CD4-positive, alpha-beta T cell treated with Interferon alpha-2 for 1 hour (primary cell): ENCODE measurements around the gene PODNL1.
"Not testable (repeated sequence)": the region's sequence is repeated elsewhere in the genome, so short reads cannot be mapped to it uniquely, and the experiment has no call there.

ENCODE experiments used
- DNase-seq, 2 donors: peaks; one replicate each; pipeline ENCODE4 v3.0.0-alpha.2; 2020 to 2022

Gene PODNL1

GRCh38 chr19:13923194-13923987 lies 14.8 kb downstream of the PODNL1 start:
- no peak for DNase-seq

- DNase-seq, result not testable (repeated sequence)
Observed at GRCh38 chr19:13922118-13922517, 16.1 kb downstream of the PODNL1 start.

- peak; percentile 20 to 46 for DNase-seq
Observed at GRCh38 chr19:13920940-13921747, 17.1 kb downstream of the PODNL1 start.

GRCh38 chr19:13920524-13920923 lies 17.7 kb downstream of the PODNL1 start:
- no peak for DNase-seq

GRCh38 chr19:13918726-13919411 lies 19.3 kb downstream of the PODNL1 start:
- no peak for DNase-seq

GRCh38 chr19:13917888-13918406 lies 20.3 kb downstream of the PODNL1 start:
- no peak for DNase-seq

GRCh38 chr19:13914777-13915176 lies 23.4 kb downstream of the PODNL1 start:
- no peak for DNase-seq

GRCh38 chr19:13913352-13913751 lies 24.9 kb downstream of the PODNL1 start:
- no peak for DNase-seq

- DNase-seq, result no peak
Observed at GRCh38 chr19:13909430-13909829, 28.8 kb downstream of the PODNL1 start.

GRCh38 chr19:13908674-13909073 lies 29.5 kb downstream of the PODNL1 start:
- DNase-seq, result no peak

GRCh38 chr19:13906910-13907309 lies 31.3 kb downstream of the PODNL1 start:
- DNase-seq, result no peak

- DNase-seq, result peak in 1 of 2 donors; percentile 45
Observed at GRCh38 chr19:13906521-13906904, 31.7 kb downstream of the PODNL1 start.

GRCh38 chr19:13905634-13906520 lies 32.3 kb downstream of the PODNL1 start, which contains the start of the genes BRME1 and CC2D1A:
BRME1 (minus strand) TSS chr19:13906117; CDS start chr19:13904892, 1,225 bp downstream.
CC2D1A (plus strand) TSS chr19:13906201; CDS start chr19:13906442, 241 bp downstream.
- peak; percentile 93 to 95 for DNase-seq

GRCh38 chr19:13902993-13903555 lies 35.1 kb downstream of the PODNL1 start:
- DNase-seq, result peak in 1 of 2 donors; percentile 60

- no peak for DNase-seq
Observed at GRCh38 chr19:13899912-13900584, 38.2 kb downstream of the PODNL1 start.

GRCh38 chr19:13899393-13899792 lies 38.8 kb downstream of the PODNL1 start:
- no peak for DNase-seq

GRCh38 chr19:13896227-13896626 lies 42.0 kb downstream of the PODNL1 start:
- DNase-seq, result no peak

GRCh38 chr19:13894552-13894951 lies 43.7 kb downstream of the PODNL1 start:
- DNase-seq, result no peak

GRCh38 chr19:13892870-13893269 lies 45.3 kb downstream of the PODNL1 start:
- DNase-seq, result no peak

- no peak for DNase-seq
Observed at GRCh38 chr19:13890136-13890535, 48.1 kb downstream of the PODNL1 start.

- no peak for DNase-seq
Observed at GRCh38 chr19:13888281-13888680, 49.9 kb downstream of the PODNL1 start.
